Lung (tissue), 12 donors: ENCODE results near the gene RBP5. TPM values are rescaled to one million over a fixed set of nuclear protein-coding genes. Genes with fewer than 3 reads are reported as not detected.

Experiments
- ATAC-seq: fragments of 200-7000 bp; cut with Tn5 transposase; one replicate; pipeline ENCODE4 v1.9.1; 2020; ENCODE audit warnings: moderate number of reproducible peaks; ENCODE audit not compliant: insufficient read depth, low FRiP score
- DNase-seq, 3 donors: peaks; one replicate each; pipeline ENCODE4 v3.0.0-alpha.2; 2013 to 2017
- H3K27ac ChIP-seq, 2 donors: one replicate each; pipeline ENCODE4 v1.5.1; 2013; ENCODE audit warnings: mild to moderate bottlenecking in 2 of 2, moderate library complexity in 2 of 2, control low read depth in 1 of 2, inconsistent platforms in 1 of 2, low read depth in 1 of 2, low read length in 1 of 2
- H3K27me3 ChIP-seq, 3 donors: one replicate each; pipeline ENCODE4 v1.5.1; 2013; ENCODE audit warnings: low read length in 2 of 3; ENCODE audit not compliant: control insufficient read depth in 3 of 3, insufficient read depth in 3 of 3
- H3K36me3 ChIP-seq, 4 donors: one replicate each; pipeline ENCODE4 v1.5.1; 2013; ENCODE audit warnings: low read length in 4 of 4, mild to moderate bottlenecking in 1 of 4, moderate library complexity in 1 of 4; ENCODE audit not compliant: control insufficient read depth in 4 of 4, insufficient read depth in 4 of 4
- H3K4me1 ChIP-seq, 5 donors: one replicate each; pipeline ENCODE4 v1.5.1; 2013; ENCODE audit warnings: low read length in 5 of 5, mild to moderate bottlenecking in 2 of 5, moderate library complexity in 1 of 5; ENCODE audit not compliant: control insufficient read depth in 5 of 5, insufficient read depth in 5 of 5
- H3K4me3 ChIP-seq: one replicate; pipeline ENCODE4 v1.5.1; 2013; ENCODE audit warnings: mild to moderate bottlenecking, control low read depth, moderate library complexity
- H3K9ac ChIP-seq, 2 donors: one replicate each; pipeline ENCODE4 v1.5.1; 2013; ENCODE audit warnings: low read length in 2 of 2, control low read depth in 1 of 2; ENCODE audit not compliant: insufficient read depth in 1 of 2
- H3K9me3 ChIP-seq, 4 donors: one replicate each; pipeline ENCODE4 v1.5.1; 2013; ENCODE audit warnings: low read length in 3 of 4, mild to moderate bottlenecking in 1 of 4, moderate library complexity in 1 of 4; ENCODE audit not compliant: control insufficient read depth in 4 of 4, insufficient read depth in 3 of 4
- CTCF ChIP-seq: IDR thresholded peaks from 2 replicates; pipeline ENCODE4 v1.5.1; 2012; ENCODE audit warnings: mild to moderate bottlenecking; ENCODE audit errors: control extremely low read depth, extremely low read depth
- WGBS, 2 donors: extraction: QIAGEN DNeasy Blood & Tissue Kit; methylation state at CpG; one replicate each; pipeline ENCODE4 v1.1.7; 2013; 5-methylcytosine and 5-hydroxymethylcytosine counted together
- polyA plus RNA-seq, 2 donors: library from polyadenylated mRNA; stranded (reverse); fragments of 200-250 nt; gene quantifications; one replicate each; pipeline ENCODE4 v1.2.1, GENCODE V29; 2013
- total RNA-seq, 2 donors: library from RNA; depleted of rRNA in 1 of 2; stranded (reverse); fragments of >200 nt in 1 of 2; gene quantifications; one replicate each; pipeline ENCODE4 v1.2.1, GENCODE V29; 2014 to 2021
- donor health status: control.
- donor health status: control.
- donor health status: Bipolar disorder and iron deficiency.
- donor health status: healthy.
- donor health status: DM: yes; HTN: yes; CAD: no.

Gene RBP5
- total and polyA plus RNA-seq, 4 donors = 1.9 to 3.3 (median 2.4) TPM

GRCh38 chr12:7155471-7156034 lies 26.9 kb upstream of the RBP5 start:
- Histone ChIP-seq H3K27me3 (no peaks in the 10 kb centered on the region), H3K9me3 (no peaks in the 10 kb centered on the region), H3K9ac (no peak overlapping the region), H3K4me1 (peaks cover 0 to 23% (median 7%) of the 10 kb centered on the region in 5 donors), H3K4me3 (no peak overlapping the region), H3K36me3 (peaks cover 0 to 15% (median 7%) of the 10 kb centered on the region in 4 donors), H3K27ac (peak overlapping the region in 1 of 2 donors; percentile 59)
- no peak for TF ChIP-seq CTCF
- 66 to 71% methylated on average over 8 of the region's 8 CpGs for WGBS, 2 donors
- DNase-seq (peak; percentile 48 to 76 (median 73)), ATAC-seq (peak; percentile 69)

GRCh38 chr12:7154901-7155470 lies 26.3 kb upstream of the RBP5 start:
- H3K9ac ChIP-seq = no peak overlapping the region
- no peaks in the 10 kb centered on the region for H3K27me3 ChIP-seq
- no peak for TF ChIP-seq CTCF
- ATAC-seq = no peak
- H3K4me3 ChIP-seq = no peak overlapping the region
- H3K4me1 ChIP-seq = peaks cover 0 to 23% (median 7%) of the 10 kb centered on the region in 5 donors
- H3K27ac ChIP-seq = peak overlapping the region in 1 of 2 donors; percentile 59
- H3K36me3 ChIP-seq = peaks cover 0 to 15% (median 8%) of the 10 kb centered on the region in 4 donors
- no peaks in the 10 kb centered on the region for H3K9me3 ChIP-seq
- DNase-seq = no peak
- 75 to 84% methylated on average over 12 of the region's 12 CpGs for WGBS, 2 donors

GRCh38 chr12:7154042-7154441 lies 25.4 kb upstream of the RBP5 start:
- Histone ChIP-seq H3K27ac (peak overlapping the region in 1 of 2 donors; percentile 6), H3K27me3 (no peaks in the 10 kb centered on the region), H3K36me3 (peaks cover 0 to 17% (median 14%) of the 10 kb centered on the region in 4 donors)

More at GRCh38 chr12:7154042-7154441, 25.4 kb upstream of the RBP5 start:
- DNase-seq = peak in 1 of 3 donors; percentile 51
- H3K9ac ChIP-seq = no peak overlapping the region
- WGBS, 2 donors = 66 to 77% methylated on average over 6 of the region's 6 CpGs
- ATAC-seq = no peak
- no peaks in the 10 kb centered on the region for H3K9me3 ChIP-seq
- peaks cover 0 to 23% (median 7%) of the 10 kb centered on the region in 5 donors for H3K4me1 ChIP-seq
- H3K4me3 ChIP-seq = no peak overlapping the region
- no peak for TF ChIP-seq CTCF
